ENCODE data around the gene C5orf15.

- no peak for TF ChIP-seq CTCF (conservative IDR thresholded peaks at IDR 0.05 in 1 of 2, IDR thresholded peaks at IDR 0.05 in 1 of 2; ENCODE audit: extremely low read depth in 1 of 2, insufficient read depth in 1 of 2, low read depth in 1 of 2, low read length in 2 of 2)
- no peak for TF ChIP-seq EZH2 (IDR thresholded peaks at IDR 0.05; ENCODE audit: borderline replicate concordance, low read length)
Observed at GRCh38 chr5:134003064-134003816, 34.8 kb upstream of the C5orf15 start.
